Measurements from ENCODE around the gene ZNRF2. TPM values are rescaled to one million over a fixed set of nuclear protein-coding genes. Genes with fewer than 3 reads are reported as not detected.

ZNRF2 gene
- total and polyA plus RNA-seq, 10 of the 15 experiments (the other 5 are each of a cell fraction or from before 2014, with no cell fraction given), result 1.2 to 20.4 (median 9.5) TPM

DNA sequence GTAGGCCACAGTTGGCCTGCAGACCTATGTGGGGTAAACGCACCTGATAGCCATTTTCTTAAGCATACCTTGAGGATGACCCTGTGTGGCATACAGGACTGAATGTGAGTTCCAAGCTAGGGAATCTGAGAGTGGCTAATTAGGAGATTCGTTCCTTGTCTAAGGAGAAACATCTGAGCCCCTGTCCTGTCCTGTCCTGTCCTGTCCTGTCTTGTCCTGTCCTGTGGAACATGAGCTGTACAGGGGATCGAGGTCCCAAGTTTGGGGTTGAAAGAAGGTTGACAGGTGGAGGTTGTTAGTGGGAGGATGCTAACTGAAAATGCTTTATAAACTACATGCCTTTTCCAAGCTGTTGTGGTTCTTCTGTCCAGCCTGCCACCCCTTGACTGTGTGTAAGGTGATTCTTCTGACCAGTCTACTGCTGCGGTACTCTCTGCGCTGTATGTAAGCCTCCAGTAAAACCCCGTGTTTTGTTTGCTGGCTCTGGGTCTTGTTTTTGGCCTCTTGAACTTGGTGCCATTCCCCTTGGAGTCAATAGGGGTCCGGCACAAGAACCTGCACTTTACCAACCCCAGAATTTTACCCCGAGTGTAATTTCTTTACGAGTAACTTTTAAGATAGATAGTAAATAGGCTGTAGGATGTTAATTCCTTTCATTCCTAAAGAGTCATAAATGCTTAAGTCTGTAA is 26.4 kb downstream of the ZNRF2 start:
- POLR2A ChIA-PET, result interaction anchor here (0.5 kb wide), 1 partner anchor 83 kb away, joined by 3 read pairs; no protein-coding TSS in a partner anchor
- no peak for ATAC-seq

More for the DNA sequence above, 26.4 kb downstream of the ZNRF2 start:
- in situ Hi-C loops (cut with MboI) (no loop called here), intact Hi-C loops (cut with micrococcal nuclease; ENCODE audit: unreplicated experiment) (no loop called here)
- H3K9ac ChIP-seq (ENCODE audit: control insufficient read depth, insufficient read depth, low read length), result no peak overlapping the region
- RAD21 ChIA-PET (ENCODE audit: unreplicated experiment), result interaction anchor here (1.5 kb wide), 1 partner anchor 12 kb away, joined by 5 read pairs; no protein-coding TSS in a partner anchor
- peaks cover 43% of the 10 kb centered on the region for H3K79me2 ChIP-seq (ENCODE audit: control insufficient read depth, insufficient read depth, low read length)
- no peak overlapping the region for H3K4me3 ChIP-seq
- BruUV-seq (replicated peaks), result no TSS peak
- no peak for DNase-seq (ENCODE audit: low read depth, low spot score)
- no peaks in the 10 kb centered on the region; the same call in 1 of the 3 replicates for H3K9me3 ChIP-seq (replicated peaks; ENCODE audit: control insufficient read depth, insufficient read depth, low read length)
- H3K27me3 ChIP-seq (replicated peaks in 1 of 2; ENCODE audit: control insufficient read depth in 2 of 2, insufficient read depth in 2 of 2, low read length in 1 of 2), result no peaks in the 10 kb centered on the region
- no peak overlapping the region for H2AFZ ChIP-seq (ENCODE audit: control insufficient read depth, low read depth, low read length)
- H3K4me2 ChIP-seq (ENCODE audit: control insufficient read depth, insufficient read depth), result no peak overlapping the region
- WGBS (ENCODE audit: insufficient coverage, insufficient replicate concordance, low lambda C conversion rate, missing lambda C conversion rate), result 97% methylated on average over 9 of the region's 9 CpGs
- no peaks in the 10 kb centered on the region for H4K20me1 ChIP-seq (ENCODE audit: control insufficient read depth, insufficient read depth)
- FAIRE-seq, result no peak
- no peak for TF ChIP-seq SMAD1 (IDR thresholded peaks at IDR 0.05; ENCODE audit: low read depth, partially characterized antibody)
- no peak for TF ChIP-seq EED (IDR thresholded peaks at IDR 0.05; ENCODE audit: low read depth)
- TF ChIP-seq BMI1 (IDR thresholded peaks at IDR 0.05; ENCODE audit: borderline replicate concordance), result no peak
- TF ChIP-seq, protein P1, sequence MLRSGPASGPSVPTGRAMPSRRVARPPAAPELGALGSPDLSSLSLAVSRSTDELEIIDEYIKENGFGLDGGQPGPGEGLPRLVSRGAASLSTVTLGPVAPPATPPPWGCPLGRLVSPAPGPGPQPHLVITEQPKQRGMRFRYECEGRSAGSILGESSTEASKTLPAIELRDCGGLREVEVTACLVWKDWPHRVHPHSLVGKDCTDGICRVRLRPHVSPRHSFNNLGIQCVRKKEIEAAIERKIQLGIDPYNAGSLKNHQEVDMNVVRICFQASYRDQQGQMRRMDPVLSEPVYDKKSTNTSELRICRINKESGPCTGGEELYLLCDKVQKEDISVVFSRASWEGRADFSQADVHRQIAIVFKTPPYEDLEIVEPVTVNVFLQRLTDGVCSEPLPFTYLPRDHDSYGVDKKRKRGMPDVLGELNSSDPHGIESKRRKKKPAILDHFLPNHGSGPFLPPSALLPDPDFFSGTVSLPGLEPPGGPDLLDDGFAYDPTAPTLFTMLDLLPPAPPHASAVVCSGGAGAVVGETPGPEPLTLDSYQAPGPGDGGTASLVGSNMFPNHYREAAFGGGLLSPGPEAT (IDR thresholded peaks at IDR 0.05; ENCODE audit: low read depth), result no peak
- TF ChIP-seq YY1 (IDR thresholded peaks at IDR 0.05; ENCODE audit: low read depth, low read length), result no peak
- TF ChIP-seq, protein P2, sequence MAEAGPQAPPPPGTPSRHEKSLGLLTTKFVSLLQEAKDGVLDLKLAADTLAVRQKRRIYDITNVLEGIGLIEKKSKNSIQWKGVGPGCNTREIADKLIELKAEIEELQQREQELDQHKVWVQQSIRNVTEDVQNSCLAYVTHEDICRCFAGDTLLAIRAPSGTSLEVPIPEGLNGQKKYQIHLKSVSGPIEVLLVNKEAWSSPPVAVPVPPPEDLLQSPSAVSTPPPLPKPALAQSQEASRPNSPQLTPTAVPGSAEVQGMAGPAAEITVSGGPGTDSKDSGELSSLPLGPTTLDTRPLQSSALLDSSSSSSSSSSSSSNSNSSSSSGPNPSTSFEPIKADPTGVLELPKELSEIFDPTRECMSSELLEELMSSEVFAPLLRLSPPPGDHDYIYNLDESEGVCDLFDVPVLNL (IDR thresholded peaks at IDR 0.05; ENCODE audit: low read depth, low read length), result no peak
- TF ChIP-seq ZNF622 (IDR thresholded peaks at IDR 0.05), result no peak
- TF ChIP-seq SIX5 (IDR thresholded peaks at IDR 0.05; ENCODE audit: low read depth, low read length, severe bottlenecking), result no peak
- TF ChIP-seq ZNF207 (IDR thresholded peaks at IDR 0.05; ENCODE audit: borderline replicate concordance), result no peak
- no peak for TF ChIP-seq ZSCAN29 (IDR thresholded peaks at IDR 0.05)
- TF ChIP-seq HDGF (IDR thresholded peaks at IDR 0.05), result no peak
- H3K4me1 ChIP-seq (ENCODE audit: control insufficient read depth, insufficient read depth, low read length), result peaks cover 29% of the 10 kb centered on the region
- no peak overlapping the region for H3K27ac ChIP-seq (ENCODE audit: control insufficient read depth, insufficient read depth)
- H3K36me3 ChIP-seq (ENCODE audit: control insufficient read depth in 2 of 2, insufficient read depth in 2 of 2, low read length in 1 of 2), result no peaks in the 10 kb centered on the region
- CTCF ChIA-PET, result interaction anchor here (1.2 to 3.4 kb wide), 2 partner anchors 10 to 17 kb away, joined by 3 to 12 read pairs; no protein-coding TSS in a partner anchor
- SMC1A ChIA-PET (ENCODE audit: uncharacterized antibody, unreplicated experiment), result interaction anchor here (0.8 to 4.6 kb wide), 4 partner anchors 10 to 33 kb away, joined by 3 to 30 read pairs (median 6); no protein-coding TSS in a partner anchor

All from GM12878 (cell line).